CD4-positive, alpha-beta T cell treated with Interleukin-17A for 1 hour (primary cell): ENCODE data around the gene INTS4.
"Not testable (repeated sequence)": the region's sequence is repeated elsewhere in the genome, so short reads cannot be mapped to it uniquely, and the experiment has no call there.

Experiments used
- DNase-seq: peaks from one replicate; pipeline ENCODE4 v3.0.0-alpha.2; 2020

INTS4 gene

GRCh38 chr11:77874206-77874605 lies 120.3 kb downstream of the INTS4 start:
- no peak for DNase-seq

GRCh38 chr11:77873345-77873744 lies 121.1 kb downstream of the INTS4 start:
- DNase-seq: no peak

DNA sequence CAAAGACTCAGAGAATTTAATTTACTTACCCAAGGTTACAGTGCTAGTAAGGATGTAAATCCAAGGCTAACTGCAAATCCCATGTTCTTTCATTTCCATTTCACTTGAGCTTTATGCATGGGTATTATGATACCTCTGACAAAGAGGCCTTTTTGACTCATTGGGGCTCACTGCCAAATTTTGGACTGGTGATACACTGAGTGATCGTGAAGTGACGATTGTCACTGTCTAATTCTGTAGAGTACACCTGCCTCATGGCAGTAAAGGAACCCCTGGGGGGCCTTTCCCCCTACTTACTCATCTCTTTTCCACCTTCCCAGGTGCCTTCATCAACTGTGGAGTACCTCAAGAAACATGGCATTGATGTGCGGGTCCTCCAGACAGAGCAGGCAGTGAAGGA lies 122.6 kb downstream of the INTS4 start:
- no peak for DNase-seq

- DNase-seq: no peak
Measured at GRCh38 chr11:77868744-77869143, 125.7 kb downstream of the INTS4 start.

- DNase-seq: no peak
Measured at GRCh38 chr11:77866336-77866735, 128.1 kb downstream of the INTS4 start.

GRCh38 chr11:77865805-77866204 lies 128.7 kb downstream of the INTS4 start:
- no peak for DNase-seq

DNA sequence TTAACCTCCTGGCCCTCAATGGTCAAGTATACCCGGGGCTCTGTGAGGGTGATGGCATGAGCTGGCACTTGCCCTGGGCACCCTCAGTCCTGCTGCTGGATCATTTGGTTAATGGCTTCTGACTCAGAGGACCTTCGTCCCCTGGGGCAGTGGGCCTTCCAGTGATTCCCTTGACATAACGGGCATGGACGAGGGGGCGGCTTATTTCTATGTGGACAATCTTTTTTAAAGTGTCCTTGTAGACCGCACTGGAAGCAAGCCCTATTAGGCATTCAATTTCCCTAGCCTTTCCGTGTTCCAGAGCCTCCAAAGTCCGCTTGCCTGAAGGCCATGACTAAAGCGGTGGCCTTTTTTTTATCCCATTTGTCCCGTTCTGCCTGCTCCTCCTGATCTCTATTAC lies 133.0 kb downstream of the INTS4 start:
- DNase-seq: not testable (repeated sequence)

- DNase-seq: not testable (repeated sequence)
Measured at GRCh38 chr11:77857906-77858457, 136.5 kb downstream of the INTS4 start.

DNA sequence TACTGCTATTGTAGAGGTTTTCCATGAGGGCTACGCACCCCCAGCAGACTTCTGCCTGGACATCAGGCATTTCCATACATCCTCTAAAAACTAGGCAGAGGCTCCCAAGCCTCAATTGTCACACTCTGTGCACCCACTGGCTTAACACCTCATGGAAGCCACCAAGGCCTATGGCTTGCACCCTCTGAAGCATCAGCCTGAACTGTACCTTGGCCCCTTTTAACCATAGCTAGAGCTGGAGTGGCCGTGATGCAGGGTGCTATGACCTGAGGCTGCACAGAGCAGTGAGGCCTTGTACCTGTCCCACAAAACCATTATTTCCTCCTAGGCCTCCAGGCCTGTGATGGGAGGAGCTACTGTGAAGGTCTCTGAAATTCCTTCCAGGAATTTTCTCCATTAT lies 139.6 kb downstream of the INTS4 start:
- no peak for DNase-seq

- no peak for DNase-seq
Measured at GRCh38 chr11:77851503-77851902, 143.0 kb downstream of the INTS4 start.

- not testable (repeated sequence) for DNase-seq
Measured at GRCh38 chr11:77843700-77844099, 150.8 kb downstream of the INTS4 start.

DNA sequence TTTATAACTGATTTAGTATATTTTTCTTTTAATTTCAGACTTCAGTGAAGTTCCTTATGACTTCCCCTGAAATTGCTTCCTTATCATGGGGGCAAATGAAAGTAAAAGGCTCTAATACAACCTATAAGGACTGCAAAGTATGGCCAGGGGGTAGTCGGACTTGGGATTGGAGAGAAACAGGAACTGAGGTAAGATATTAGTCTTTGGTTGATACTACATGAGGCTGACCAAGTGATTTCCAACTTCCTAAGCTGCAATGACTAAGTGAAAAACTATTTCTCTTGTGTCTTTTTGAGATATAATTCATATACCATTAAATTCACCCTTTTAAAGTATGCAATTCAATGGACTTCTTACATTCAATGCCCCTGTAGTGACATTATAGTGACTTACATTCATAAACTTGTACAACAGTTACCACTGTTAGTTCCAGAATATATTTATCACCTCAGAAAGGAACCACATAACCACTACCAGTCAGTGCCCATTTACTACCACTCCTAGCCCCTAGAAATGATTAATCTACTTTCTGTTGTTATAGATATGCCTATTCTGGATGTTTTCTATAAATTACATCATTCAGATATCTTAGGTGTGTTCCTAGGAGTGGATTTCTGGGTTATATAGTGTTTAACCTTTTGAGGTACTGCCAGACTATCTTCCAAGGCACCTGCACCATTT lies 151.9 kb downstream of the INTS4 start:
- no peak for DNase-seq

- no peak for DNase-seq
Measured at GRCh38 chr11:77833302-77833701, 161.2 kb downstream of the INTS4 start.

GRCh38 chr11:77828926-77829325 lies 165.5 kb downstream of the INTS4 start:
- no peak for DNase-seq
